ENCODE data around the gene ATP8A2. TPM values are rescaled to one million over a fixed set of nuclear protein-coding genes. Genes with fewer than 3 reads are reported as not detected.

Gene ATP8A2
- total and polyA plus RNA-seq, 12 donors, result under 0.01 to 0.18 (median 0.10) TPM; not detected in 3

DNA sequence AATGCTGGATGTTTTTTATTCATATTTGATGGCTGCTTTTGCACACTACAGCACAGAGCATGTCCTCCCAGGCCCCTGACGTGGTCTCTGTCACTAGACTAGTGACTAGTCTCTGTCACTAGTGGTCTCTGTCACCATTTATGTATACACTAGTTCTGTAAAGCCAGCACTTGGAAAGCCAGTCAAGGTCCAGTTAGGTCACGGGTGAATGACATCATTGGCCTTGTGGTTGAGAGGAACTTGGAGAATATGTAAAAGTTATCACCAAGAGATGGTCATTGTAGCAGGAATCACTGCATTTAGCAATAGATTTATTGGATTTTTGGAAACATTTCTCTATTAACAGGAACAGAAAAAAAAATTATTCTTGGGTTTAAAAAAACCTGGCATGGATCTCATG, 607.2 kb downstream of the ATP8A2 start:
- no peaks in the 10 kb centered on the region for H3K36me3 ChIP-seq
- H3K9me3 ChIP-seq, result no peaks in the 10 kb centered on the region
- no peak overlapping the region for H3K4me3 ChIP-seq
- no peak for TF ChIP-seq CTCF (IDR thresholded peaks at IDR 0.05)
- peaks cover 0 to 34% (median 24%) of the 10 kb centered on the region in 7 donors for H3K27me3 ChIP-seq
- ATAC-seq, result no peak
- intact Hi-C loops (cut with DNase I), result no loop called here
- H3K4me1 ChIP-seq, result no peaks in the 10 kb centered on the region
- 94% methylated on average over 2 of the region's 2 CpGs for WGBS, 2 donors
- H3K27ac ChIP-seq, result no peak overlapping the region
- no peak for DNase-seq

DNA sequence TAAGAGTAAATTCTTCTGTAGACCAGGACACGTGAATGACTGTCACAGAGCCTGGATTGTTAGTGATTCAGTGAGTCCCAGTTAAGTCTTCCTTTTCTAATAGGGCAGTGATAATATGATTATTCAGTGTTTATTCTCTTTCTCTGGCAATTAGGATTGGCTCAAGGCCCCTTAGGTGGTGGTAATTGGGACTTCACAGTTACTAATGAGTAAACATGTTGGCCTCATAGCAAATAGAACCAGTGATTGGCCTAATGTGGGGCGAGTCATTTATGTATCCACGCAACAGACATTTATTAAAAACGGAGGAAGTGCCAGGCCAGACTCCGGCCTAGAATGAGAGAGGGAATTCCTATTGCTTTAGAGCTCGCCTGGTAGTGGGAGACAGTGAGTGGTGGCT, 607.6 kb downstream of the ATP8A2 start:
- Histone ChIP-seq H3K4me1 (no peaks in the 10 kb centered on the region), H3K4me3 (no peak overlapping the region), H3K27ac (no peak overlapping the region), H3K36me3 (no peaks in the 10 kb centered on the region), H3K27me3 (peaks cover 0 to 30% (median 20%) of the 10 kb centered on the region in 7 donors), H3K9me3 (no peaks in the 10 kb centered on the region)
- intact Hi-C loops (cut with DNase I), result no loop called here
- 96 to 98% methylated on average over 6 of the region's 6 CpGs for WGBS, 2 donors
- ATAC-seq (no peak), DNase-seq (no peak)
- no peak for TF ChIP-seq CTCF (IDR thresholded peaks at IDR 0.05)

- H3K4me3 ChIP-seq, result no peak overlapping the region
- DNase-seq (no peak), ATAC-seq (peak in 1 of 8 donors; percentile 35)
- no peaks in the 10 kb centered on the region for H3K9me3 ChIP-seq
- intact Hi-C loops (cut with DNase I), result loop anchor here in 1 of 10 donors (10.0 kb wide), 1 partner anchor 85 kb away; no protein-coding TSS in a partner anchor
- peak in 8 of 9 donors; percentile 11 to 48 (median 22) for TF ChIP-seq CTCF (IDR thresholded peaks at IDR 0.05)
- peaks cover 0 to 23% (median 16%) of the 10 kb centered on the region in 7 donors for H3K27me3 ChIP-seq
- no peaks in the 10 kb centered on the region for H3K36me3 ChIP-seq
- no peaks in the 10 kb centered on the region for H3K4me1 ChIP-seq
- H3K27ac ChIP-seq, result no peak overlapping the region
- WGBS, 2 donors, result 21 to 32% methylated on average over 2 of the region's 2 CpGs
Observed at GRCh38 chr13:25980255-25980654, 608.5 kb downstream of the ATP8A2 start.

DNA sequence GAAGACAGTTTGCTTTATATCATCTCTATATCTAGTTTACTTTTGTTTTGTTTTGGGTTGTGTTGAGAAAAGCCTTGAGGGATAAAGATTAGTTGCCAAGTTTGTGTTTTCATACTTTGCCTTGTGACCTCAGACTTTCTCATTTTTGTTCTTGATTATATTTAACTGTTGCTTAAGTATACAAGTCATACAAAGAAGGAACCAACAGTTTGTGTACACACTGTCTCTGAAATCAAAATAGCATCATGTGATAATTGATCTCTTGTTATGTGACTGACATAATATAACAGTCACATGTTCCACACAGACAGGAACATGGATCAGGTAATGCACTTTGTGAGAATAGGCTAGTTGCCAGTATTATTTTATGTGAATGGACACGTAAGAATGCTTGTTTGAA, 609.3 kb downstream of the ATP8A2 start:
- H3K36me3 ChIP-seq, result no peaks in the 10 kb centered on the region
- H3K4me3 ChIP-seq, result no peak overlapping the region
- no peak for TF ChIP-seq CTCF (IDR thresholded peaks at IDR 0.05)
- H3K27me3 ChIP-seq, result peaks cover 0 to 16% (median 11%) of the 10 kb centered on the region in 7 donors
- H3K27ac ChIP-seq, result no peak overlapping the region
- ATAC-seq (no peak), DNase-seq (no peak)
- H3K4me1 ChIP-seq, result no peaks in the 10 kb centered on the region
- intact Hi-C loops (cut with DNase I), result loop anchor here in 1 of 10 donors (10.0 kb wide), 1 partner anchor 84 kb away; no protein-coding TSS in a partner anchor
- 59 to 69% methylated on average over 1 of the region's 1 CpG for WGBS, 2 donors
- no peaks in the 10 kb centered on the region for H3K9me3 ChIP-seq
